ENCODE data around the gene MYO5A.
"Not testable (repeated sequence)": the region's sequence is repeated elsewhere in the genome, so short reads cannot be mapped to it uniquely, and the experiment has no call there.

Gene MYO5A

GRCh38 chr15:52417521-52417920 is 111.2 kb downstream of the MYO5A start:
- Histone ChIP-seq H3K4me3 (ENCODE audit: low read length, poor library complexity, severe bottlenecking) (no peak overlapping the region), H3F3A (ENCODE audit: low read depth) (no peaks in the 10 kb centered on the region), H3K36me3 (ENCODE audit: insufficient read depth, low read length) (peaks cover 5% of the 10 kb centered on the region; the same call in 1 of the 2 replicates)

DNA sequence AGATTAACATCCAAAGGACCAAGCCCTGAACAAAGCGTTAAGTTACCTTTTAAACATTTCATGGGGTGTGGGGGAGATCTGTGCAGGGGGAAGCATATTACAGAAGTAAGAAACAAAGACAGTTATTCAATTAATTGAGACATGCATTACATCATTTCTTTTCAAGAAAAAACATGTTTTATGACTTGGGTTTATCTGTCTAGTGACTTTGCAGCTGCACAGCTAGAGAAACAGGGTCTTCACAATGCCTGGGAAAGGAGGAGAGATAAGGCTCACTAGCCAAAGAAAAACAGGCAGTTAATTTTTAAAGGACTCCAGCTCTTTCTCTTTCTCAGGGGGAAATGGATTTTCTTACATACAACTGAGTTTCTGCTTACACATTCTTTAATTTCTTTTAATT is 112.1 kb downstream of the MYO5A start:
- H3K4me1 ChIP-seq (ENCODE audit: insufficient read depth, low read length, poor library complexity, severe bottlenecking): peaks cover 37% of the 10 kb centered on the region
- not testable (repeated sequence) for H2AFZ ChIP-seq (ENCODE audit: low read length); H3K4me3 ChIP-seq (ENCODE audit: low read length, poor library complexity, severe bottlenecking); H3K79me2 ChIP-seq (ENCODE audit: insufficient read depth, low read length); H4K20me1 ChIP-seq (ENCODE audit: insufficient read depth, low read length, poor library complexity, severe bottlenecking); H3K9me2 ChIP-seq (replicated peaks; ENCODE audit: low read depth, low read length); H3K27me3 ChIP-seq (ENCODE audit: insufficient read depth, low read length, poor library complexity, severe bottlenecking); H3F3A ChIP-seq (ENCODE audit: low read depth); H3K4me2 ChIP-seq (ENCODE audit: low read depth, low read length, poor library complexity, severe bottlenecking); H3K36me3 ChIP-seq (ENCODE audit: insufficient read depth, low read length); H3K9ac ChIP-seq (ENCODE audit: low read depth, low read length, poor library complexity, severe bottlenecking); H3K9me3 ChIP-seq (ENCODE audit: insufficient read depth, low read depth, low read length)

More at GRCh38 chr15:52417521-52417920, 111.2 kb downstream of the MYO5A start:
- H3K9ac ChIP-seq (ENCODE audit: low read depth, low read length, poor library complexity, severe bottlenecking): no peak overlapping the region
- no peaks in the 10 kb centered on the region for H3K27me3 ChIP-seq (ENCODE audit: insufficient read depth, low read length, poor library complexity, severe bottlenecking)
- no peak for TF ChIP-seq EZH2phosphoT487 (IDR thresholded peaks at IDR 0.05; ENCODE audit: borderline replicate concordance)
- no peak for TF ChIP-seq CTCF (conservative IDR thresholded peaks at IDR 0.05; ENCODE audit: low read length)
- no peaks in the 10 kb centered on the region for H3K9me3 ChIP-seq (ENCODE audit: insufficient read depth, low read depth, low read length)
- H3K4me2 ChIP-seq (ENCODE audit: low read depth, low read length, poor library complexity, severe bottlenecking): no peak overlapping the region
- H3K9me2 ChIP-seq (replicated peaks; ENCODE audit: low read depth, low read length): no peaks in the 10 kb centered on the region
- no peak overlapping the region for H2AFZ ChIP-seq (ENCODE audit: low read length)
- H3K79me2 ChIP-seq (ENCODE audit: insufficient read depth, low read length): no peaks in the 10 kb centered on the region
- peaks cover 37% of the 10 kb centered on the region for H3K4me1 ChIP-seq (ENCODE audit: insufficient read depth, low read length, poor library complexity, severe bottlenecking)
- no peaks in the 10 kb centered on the region for H4K20me1 ChIP-seq (ENCODE audit: insufficient read depth, low read length, poor library complexity, severe bottlenecking)

- H3K36me3 ChIP-seq (ENCODE audit: insufficient read depth, low read length): peaks cover 5% of the 10 kb centered on the region; the same call in 1 of the 2 replicates
- no peak overlapping the region for H3K9ac ChIP-seq (ENCODE audit: low read depth, low read length, poor library complexity, severe bottlenecking)
- H2AFZ ChIP-seq (ENCODE audit: low read length): no peak overlapping the region
- no peaks in the 10 kb centered on the region for H3K9me3 ChIP-seq (ENCODE audit: insufficient read depth, low read depth, low read length)
- H4K20me1 ChIP-seq (ENCODE audit: insufficient read depth, low read length, poor library complexity, severe bottlenecking): no peaks in the 10 kb centered on the region
- H3K4me1 ChIP-seq (ENCODE audit: insufficient read depth, low read length, poor library complexity, severe bottlenecking): peaks cover 31% of the 10 kb centered on the region
- TF ChIP-seq EZH2phosphoT487 (IDR thresholded peaks at IDR 0.05; ENCODE audit: borderline replicate concordance): no peak
- no peak for TF ChIP-seq CTCF (conservative IDR thresholded peaks at IDR 0.05; ENCODE audit: low read length)
- no peaks in the 10 kb centered on the region for H3F3A ChIP-seq (ENCODE audit: low read depth)
- H3K4me3 ChIP-seq (ENCODE audit: low read length, poor library complexity, severe bottlenecking): no peak overlapping the region
- H3K4me2 ChIP-seq (ENCODE audit: low read depth, low read length, poor library complexity, severe bottlenecking): no peak overlapping the region
- H3K27me3 ChIP-seq (ENCODE audit: insufficient read depth, low read length, poor library complexity, severe bottlenecking): no peaks in the 10 kb centered on the region
- no peaks in the 10 kb centered on the region for H3K79me2 ChIP-seq (ENCODE audit: insufficient read depth, low read length)
- H3K9me2 ChIP-seq (replicated peaks; ENCODE audit: low read depth, low read length): no peaks in the 10 kb centered on the region
These were observed 113.1 kb downstream of the MYO5A start for GRCh38 chr15:52415628-52416027.

DNA sequence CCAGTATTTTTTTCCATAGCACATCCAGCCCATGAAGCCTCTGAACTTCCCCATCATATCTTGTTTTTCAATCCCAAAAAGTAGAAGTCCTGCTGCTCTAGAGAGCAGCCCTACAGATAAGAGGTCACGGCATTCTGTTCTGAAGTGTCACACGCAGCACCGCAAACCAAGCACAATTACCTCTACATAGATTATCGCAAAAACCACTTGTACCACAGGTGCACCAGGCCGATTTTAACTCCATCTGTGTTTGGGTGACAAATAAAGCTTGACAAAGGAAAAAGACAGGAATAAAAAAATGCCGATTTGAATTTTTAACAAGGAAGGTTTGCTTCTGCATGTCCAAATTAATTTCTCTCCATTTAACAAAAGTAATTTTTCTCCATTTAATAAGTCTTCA is 113.7 kb downstream of the MYO5A start:
- Histone ChIP-seq H2AFZ (ENCODE audit: low read length) (no peak overlapping the region), H3K79me2 (ENCODE audit: insufficient read depth, low read length) (no peaks in the 10 kb centered on the region), H3K4me1 (ENCODE audit: insufficient read depth, low read length, poor library complexity, severe bottlenecking) (peaks cover 27% of the 10 kb centered on the region), H3K27me3 (ENCODE audit: insufficient read depth, low read length, poor library complexity, severe bottlenecking) (no peaks in the 10 kb centered on the region), H3K4me2 (ENCODE audit: low read depth, low read length, poor library complexity, severe bottlenecking) (no peak overlapping the region), H3K9me2 (replicated peaks; ENCODE audit: low read depth, low read length) (no peaks in the 10 kb centered on the region), H3K36me3 (ENCODE audit: insufficient read depth, low read length) (peaks cover 5% of the 10 kb centered on the region; the same call in 1 of the 2 replicates), H3K9me3 (ENCODE audit: insufficient read depth, low read depth, low read length) (no peaks in the 10 kb centered on the region), H3F3A (ENCODE audit: low read depth) (no peaks in the 10 kb centered on the region), H4K20me1 (ENCODE audit: insufficient read depth, low read length, poor library complexity, severe bottlenecking) (no peaks in the 10 kb centered on the region), H3K4me3 (ENCODE audit: low read length, poor library complexity, severe bottlenecking) (no peak overlapping the region), H3K9ac (ENCODE audit: low read depth, low read length, poor library complexity, severe bottlenecking) (no peak overlapping the region)
- TF ChIP-seq EZH2phosphoT487 (IDR thresholded peaks at IDR 0.05; ENCODE audit: borderline replicate concordance) (no peak), CTCF (conservative IDR thresholded peaks at IDR 0.05; ENCODE audit: low read length) (no peak)

Data from Loucy (cell line).